ENCODE results near the gene WNT9A.

DNA sequence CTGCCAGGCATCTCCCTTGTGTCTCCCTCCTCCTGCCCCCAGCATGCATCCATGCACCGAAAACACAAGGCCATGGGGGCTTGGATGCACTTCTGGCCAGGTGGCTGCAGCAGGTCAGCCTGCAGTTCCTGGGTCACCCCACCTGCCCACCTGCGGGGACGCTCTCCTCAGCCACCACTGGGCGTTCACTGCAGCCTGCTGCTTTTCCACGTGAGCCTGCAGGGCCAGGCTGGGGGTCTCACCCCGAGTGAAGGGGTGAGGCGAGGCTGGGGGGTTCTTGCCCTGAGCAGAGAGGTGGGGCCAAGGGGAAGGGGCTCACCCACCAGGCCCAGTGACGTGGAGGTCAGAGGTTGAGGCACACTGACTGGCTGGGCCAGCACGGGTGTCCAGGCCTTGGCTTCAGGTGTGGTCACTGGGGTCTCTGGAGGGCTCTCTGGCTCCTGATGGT is 64.6 kb downstream of the WNT9A start:
- TF ChIP-seq, protein P1, sequence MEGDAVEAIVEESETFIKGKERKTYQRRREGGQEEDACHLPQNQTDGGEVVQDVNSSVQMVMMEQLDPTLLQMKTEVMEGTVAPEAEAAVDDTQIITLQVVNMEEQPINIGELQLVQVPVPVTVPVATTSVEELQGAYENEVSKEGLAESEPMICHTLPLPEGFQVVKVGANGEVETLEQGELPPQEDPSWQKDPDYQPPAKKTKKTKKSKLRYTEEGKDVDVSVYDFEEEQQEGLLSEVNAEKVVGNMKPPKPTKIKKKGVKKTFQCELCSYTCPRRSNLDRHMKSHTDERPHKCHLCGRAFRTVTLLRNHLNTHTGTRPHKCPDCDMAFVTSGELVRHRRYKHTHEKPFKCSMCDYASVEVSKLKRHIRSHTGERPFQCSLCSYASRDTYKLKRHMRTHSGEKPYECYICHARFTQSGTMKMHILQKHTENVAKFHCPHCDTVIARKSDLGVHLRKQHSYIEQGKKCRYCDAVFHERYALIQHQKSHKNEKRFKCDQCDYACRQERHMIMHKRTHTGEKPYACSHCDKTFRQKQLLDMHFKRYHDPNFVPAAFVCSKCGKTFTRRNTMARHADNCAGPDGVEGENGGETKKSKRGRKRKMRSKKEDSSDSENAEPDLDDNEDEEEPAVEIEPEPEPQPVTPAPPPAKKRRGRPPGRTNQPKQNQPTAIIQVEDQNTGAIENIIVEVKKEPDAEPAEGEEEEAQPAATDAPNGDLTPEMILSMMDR (conservative IDR thresholded peaks at IDR 0.05; ENCODE audit: low read depth, low read length), result no peak
- TF ChIP-seq EZH2 (IDR thresholded peaks at IDR 0.05; ENCODE audit: borderline replicate concordance, low read depth, low read length, poor library complexity, severe bottlenecking), result no peak

Measured in A673 (cell line).